22Rv1 (cell line): ENCODE results near the gene IER3.

ENCODE experiments used
- ZFX ChIP-seq: fragments of 450-650 bp; IDR thresholded peaks from 2 replicates; pipeline ENCODE4 v1.6.1; 2017; ENCODE audit warnings: antibody characterized with exemption, borderline replicate concordance
- TF ChIP-seq, protein P1 (sequence below): fragments of 450-650 bp; IDR thresholded peaks from 2 replicates; pipeline ENCODE4 v1.5.1; 2017; ENCODE audit warnings: mild to moderate bottlenecking

DNA sequence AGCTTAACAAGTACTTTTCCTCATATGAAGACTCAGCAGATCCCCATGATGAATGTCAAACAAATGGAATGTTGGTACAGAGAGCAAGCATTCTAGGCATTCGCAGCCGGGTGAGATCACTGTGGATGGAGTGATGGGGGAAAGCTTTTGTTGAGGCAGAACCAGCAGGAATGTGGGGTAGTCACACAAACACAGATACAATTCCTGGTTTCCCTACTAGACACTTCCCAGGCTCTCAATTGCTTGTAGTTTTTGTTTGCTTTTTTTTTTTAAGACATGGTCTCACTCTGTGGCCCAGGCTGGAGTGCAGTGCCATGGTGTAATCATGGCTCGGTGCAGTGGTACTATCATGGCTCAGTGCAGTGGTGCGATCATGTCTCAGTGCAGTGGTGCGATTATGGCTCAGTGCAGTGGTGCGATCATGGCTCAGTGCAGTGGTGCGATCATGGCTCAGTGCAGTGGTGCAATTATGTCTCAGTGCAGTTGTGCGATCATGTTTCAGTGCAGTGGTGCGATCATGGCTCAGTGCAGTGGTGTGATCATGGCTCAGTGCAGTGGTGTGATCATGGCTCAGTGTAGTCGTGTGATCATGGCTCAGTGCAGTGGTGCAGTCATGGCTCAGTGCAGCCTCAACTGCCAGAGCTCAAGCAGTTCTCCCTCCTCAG lies 15.4 kb upstream of the IER3 start:
- TF ChIP-seq, protein P1, sequence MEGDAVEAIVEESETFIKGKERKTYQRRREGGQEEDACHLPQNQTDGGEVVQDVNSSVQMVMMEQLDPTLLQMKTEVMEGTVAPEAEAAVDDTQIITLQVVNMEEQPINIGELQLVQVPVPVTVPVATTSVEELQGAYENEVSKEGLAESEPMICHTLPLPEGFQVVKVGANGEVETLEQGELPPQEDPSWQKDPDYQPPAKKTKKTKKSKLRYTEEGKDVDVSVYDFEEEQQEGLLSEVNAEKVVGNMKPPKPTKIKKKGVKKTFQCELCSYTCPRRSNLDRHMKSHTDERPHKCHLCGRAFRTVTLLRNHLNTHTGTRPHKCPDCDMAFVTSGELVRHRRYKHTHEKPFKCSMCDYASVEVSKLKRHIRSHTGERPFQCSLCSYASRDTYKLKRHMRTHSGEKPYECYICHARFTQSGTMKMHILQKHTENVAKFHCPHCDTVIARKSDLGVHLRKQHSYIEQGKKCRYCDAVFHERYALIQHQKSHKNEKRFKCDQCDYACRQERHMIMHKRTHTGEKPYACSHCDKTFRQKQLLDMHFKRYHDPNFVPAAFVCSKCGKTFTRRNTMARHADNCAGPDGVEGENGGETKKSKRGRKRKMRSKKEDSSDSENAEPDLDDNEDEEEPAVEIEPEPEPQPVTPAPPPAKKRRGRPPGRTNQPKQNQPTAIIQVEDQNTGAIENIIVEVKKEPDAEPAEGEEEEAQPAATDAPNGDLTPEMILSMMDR: no peak
- no peak for TF ChIP-seq ZFX
